Body of pancreas (tissue), 4 donors: ENCODE measurements around the gene CDH4. TPM values are rescaled to one million over a fixed set of nuclear protein-coding genes. Genes with fewer than 3 reads are reported as not detected.

Experiments used
- ATAC-seq: fragments of 150-250 bp; one replicate; pipeline ENCODE4 v1.9.1; 2016
- DNase-seq, 4 donors: peaks; one replicate each; pipeline ENCODE4 v3.0.0-alpha.2; 2019
- H3K27ac ChIP-seq, 4 donors: fragments of 200-600 bp; sonication (generic); 1 replicate in 3 of 4; 2 replicates in 1 of 4; pipeline versions ENCODE4 v1.5.1 to v1.6.1; 2016 to 2019; ENCODE audit warnings: mild to moderate bottlenecking in 1 of 4, mixed read lengths in 1 of 4, moderate library complexity in 1 of 4
- H3K27me3 ChIP-seq, 2 donors: fragments of 200-600 bp; sonication (generic); one replicate each; pipeline ENCODE4 v1.6.0; 2016; ENCODE audit warnings: mild to moderate bottlenecking in 1 of 2
- H3K36me3 ChIP-seq, 2 donors: fragments of 200-600 bp; sonication (generic); replicated peaks in 1 of 2; 2 replicates each; pipeline ENCODE4 v1.5.1; 2016; ENCODE audit warnings: low read depth in 2 of 2; ENCODE audit not compliant: insufficient read depth in 1 of 2
- H3K4me1 ChIP-seq: fragments of 200-600 bp; sonication (generic); one replicate; pipeline ENCODE4 v1.6.0; 2016
- H3K4me3 ChIP-seq, 2 donors: fragments of 200-600 bp; sonication (generic); 1 replicate in 1 of 2; 2 replicates in 1 of 2; pipeline ENCODE4 v1.5.1; 2016 to 2019
- H3K9me3 ChIP-seq, 3 donors: fragments of 200-600 bp; sonication (generic); 1 replicate in 2 of 3; 2 replicates in 1 of 3; pipeline ENCODE4 v1.5.1; 2016
- POLR2A ChIP-seq, 3 donors: fragments of 450-650 bp; IDR thresholded peaks; one replicate each; pipeline ENCODE4 v1.6.1; 2016; ENCODE audit warnings: antibody characterized with exemption in 3 of 3, mild to moderate bottlenecking in 2 of 3
- WGBS, 2 donors: methylation state at CpG; one replicate each; pipeline ENCODE4 v1.1.5; 2017; 5-methylcytosine and 5-hydroxymethylcytosine counted together
- intact Hi-C: fragments of 100-400 bp; cut with DNase I; formaldehyde crosslinking; loops from one replicate; pipeline ENCODE4 v1.15.1; 2023
- total RNA-seq, 2 donors: library from RNA; depleted of rRNA; stranded (reverse); fragments of >200 nt; gene quantifications; one replicate each; pipeline ENCODE4 v1.1.0, GENCODE V29; 2016
- TF ChIP-seq, protein P1 (sequence below), 7 experiments: fragments of 450-650 bp in 4 of 7; fragments of 200-600 bp in 3 of 7; sonication (generic) in 3 of 7; IDR thresholded peaks; one replicate each; pipeline ENCODE4 v1.5.1; 2016 to 2019; ENCODE audit warnings: antibody characterized with exemption in 7 of 7

CDH4 gene
- total RNA-seq, 2 donors from 2014 or later: 0.33 to 0.52 TPM

DNA sequence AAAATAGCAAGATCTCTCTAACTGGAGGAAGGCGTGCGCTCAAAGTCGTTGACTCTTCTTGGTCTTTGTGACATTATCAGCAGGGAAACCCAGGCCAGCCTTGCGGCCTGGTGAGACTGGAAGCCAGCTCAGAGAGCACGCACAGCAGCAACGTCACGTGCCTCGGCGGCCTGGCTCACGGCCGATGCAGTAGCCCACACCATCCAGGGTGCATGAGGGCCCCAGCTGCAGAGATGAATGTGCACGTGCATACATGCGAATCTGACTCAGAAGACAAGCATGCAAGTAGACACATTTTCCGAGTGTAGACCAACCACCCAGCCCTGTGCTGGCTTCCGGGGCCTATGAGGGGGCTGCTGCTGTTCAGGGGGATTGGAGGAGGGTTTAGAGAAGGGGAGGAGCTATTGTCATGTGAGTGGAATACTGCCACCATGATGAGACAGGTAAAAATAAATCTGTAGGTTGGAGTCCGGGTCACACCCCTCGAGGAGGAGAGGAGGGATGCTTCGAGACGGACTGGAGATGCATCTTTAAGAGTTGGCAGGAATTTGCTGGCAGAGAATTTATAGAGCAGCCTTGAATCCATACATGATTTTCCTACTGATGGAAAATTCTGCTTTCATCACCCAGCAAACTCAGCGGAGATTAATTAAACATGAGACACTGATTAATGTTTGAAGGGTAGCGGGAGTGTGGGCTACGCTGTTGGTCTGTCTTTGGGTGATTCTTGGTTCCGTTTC, 388.2 kb downstream of the CDH4 start:
- no peaks in the 10 kb centered on the region for H3K36me3 ChIP-seq
- no peak for DNase-seq
- H3K4me3 ChIP-seq: no peak overlapping the region
- no peak overlapping the region for H3K27ac ChIP-seq
- H3K9me3 ChIP-seq: no peaks in the 10 kb centered on the region
- ATAC-seq: no peak
- H3K4me1 ChIP-seq: no peaks in the 10 kb centered on the region
- no peak for TF ChIP-seq POLR2A (IDR thresholded peaks at IDR 0.05)
- TF ChIP-seq, protein P1, sequence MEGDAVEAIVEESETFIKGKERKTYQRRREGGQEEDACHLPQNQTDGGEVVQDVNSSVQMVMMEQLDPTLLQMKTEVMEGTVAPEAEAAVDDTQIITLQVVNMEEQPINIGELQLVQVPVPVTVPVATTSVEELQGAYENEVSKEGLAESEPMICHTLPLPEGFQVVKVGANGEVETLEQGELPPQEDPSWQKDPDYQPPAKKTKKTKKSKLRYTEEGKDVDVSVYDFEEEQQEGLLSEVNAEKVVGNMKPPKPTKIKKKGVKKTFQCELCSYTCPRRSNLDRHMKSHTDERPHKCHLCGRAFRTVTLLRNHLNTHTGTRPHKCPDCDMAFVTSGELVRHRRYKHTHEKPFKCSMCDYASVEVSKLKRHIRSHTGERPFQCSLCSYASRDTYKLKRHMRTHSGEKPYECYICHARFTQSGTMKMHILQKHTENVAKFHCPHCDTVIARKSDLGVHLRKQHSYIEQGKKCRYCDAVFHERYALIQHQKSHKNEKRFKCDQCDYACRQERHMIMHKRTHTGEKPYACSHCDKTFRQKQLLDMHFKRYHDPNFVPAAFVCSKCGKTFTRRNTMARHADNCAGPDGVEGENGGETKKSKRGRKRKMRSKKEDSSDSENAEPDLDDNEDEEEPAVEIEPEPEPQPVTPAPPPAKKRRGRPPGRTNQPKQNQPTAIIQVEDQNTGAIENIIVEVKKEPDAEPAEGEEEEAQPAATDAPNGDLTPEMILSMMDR (IDR thresholded peaks at IDR 0.05): no peak
- no peaks in the 10 kb centered on the region for H3K27me3 ChIP-seq
- intact Hi-C loops: no loop called here
- WGBS, 2 donors: 62 to 65% methylated on average over 16 to 23 of the region's 23 CpGs

DNA sequence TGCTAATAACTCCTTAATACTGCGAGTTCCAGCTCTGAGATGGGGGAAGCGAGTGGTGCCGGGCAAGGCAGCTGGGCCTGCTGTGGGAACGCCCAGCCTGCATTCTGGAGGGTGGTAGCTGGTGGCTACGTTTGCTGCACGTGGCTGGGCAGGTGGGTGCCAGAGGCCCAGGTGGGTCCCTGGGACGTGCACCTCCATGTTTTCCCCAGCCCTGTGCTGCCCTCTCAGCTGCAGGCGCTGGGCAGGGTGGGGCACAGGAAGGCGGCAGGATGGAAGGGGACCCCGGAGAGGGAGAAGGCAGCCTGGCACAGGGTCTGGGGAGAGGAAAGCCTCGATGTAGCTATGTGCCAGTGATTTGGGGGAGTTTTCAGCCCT, 388.8 kb downstream of the CDH4 start:
- Histone ChIP-seq H3K27ac (no peak overlapping the region), H3K27me3 (no peaks in the 10 kb centered on the region), H3K4me3 (no peak overlapping the region), H3K9me3 (no peaks in the 10 kb centered on the region), H3K36me3 (no peaks in the 10 kb centered on the region), H3K4me1 (no peaks in the 10 kb centered on the region)
- 58 to 74% methylated on average over 9 to 11 of the region's 11 CpGs for WGBS, 2 donors
- TF ChIP-seq, protein P1 (IDR thresholded peaks at IDR 0.05): no peak
- TF ChIP-seq POLR2A (IDR thresholded peaks at IDR 0.05): no peak
- DNase-seq (no peak), ATAC-seq (no peak)
- intact Hi-C loops: no loop called here

DNA sequence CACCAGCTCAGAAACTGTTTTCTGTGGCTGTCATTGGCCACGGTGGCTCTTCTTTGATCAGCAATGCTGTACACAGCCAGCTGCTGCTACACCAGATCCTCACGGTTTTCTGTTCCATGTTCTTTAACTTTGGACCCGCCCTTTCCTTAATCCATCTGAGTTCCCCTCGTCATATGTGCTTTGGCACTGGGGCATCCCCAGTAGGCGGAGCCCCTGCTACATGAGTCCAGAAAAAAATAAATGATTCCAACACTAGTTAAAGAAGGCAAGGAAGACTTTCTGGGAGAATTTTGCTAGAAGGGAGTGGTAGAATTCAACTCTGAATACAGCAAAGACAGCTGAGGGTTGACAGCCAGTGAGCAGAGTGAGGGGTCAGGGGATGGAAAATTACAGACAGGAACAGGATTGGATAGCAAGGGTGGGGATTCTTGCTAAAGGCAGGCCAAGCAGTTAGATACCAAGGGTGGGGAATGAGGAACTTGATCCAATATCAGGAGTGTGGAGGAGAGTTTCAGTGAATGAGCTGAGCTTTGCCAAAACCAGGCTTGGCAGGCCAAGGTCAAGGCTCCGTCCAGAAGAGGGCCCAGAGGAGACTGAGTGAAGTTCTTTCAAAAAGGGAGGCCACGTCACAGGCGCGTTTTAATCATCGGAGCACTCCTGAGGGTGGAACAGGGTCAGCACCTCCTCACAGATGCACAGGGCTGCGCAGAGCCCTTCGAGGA, 391.8 kb downstream of the CDH4 start:
- ATAC-seq: no peak
- no peaks in the 10 kb centered on the region for H3K36me3 ChIP-seq
- WGBS, 2 donors: 57 to 63% methylated on average over 12 of the region's 12 CpGs
- H3K27ac ChIP-seq: no peak overlapping the region
- H3K9me3 ChIP-seq: no peaks in the 10 kb centered on the region
- H3K27me3 ChIP-seq: no peaks in the 10 kb centered on the region
- DNase-seq: no peak
- intact Hi-C loops: no loop called here
- no peak overlapping the region for H3K4me3 ChIP-seq
- no peaks in the 10 kb centered on the region for H3K4me1 ChIP-seq
- TF ChIP-seq, protein P1 (IDR thresholded peaks at IDR 0.05): no peak
- no peak for TF ChIP-seq POLR2A (IDR thresholded peaks at IDR 0.05)

DNA sequence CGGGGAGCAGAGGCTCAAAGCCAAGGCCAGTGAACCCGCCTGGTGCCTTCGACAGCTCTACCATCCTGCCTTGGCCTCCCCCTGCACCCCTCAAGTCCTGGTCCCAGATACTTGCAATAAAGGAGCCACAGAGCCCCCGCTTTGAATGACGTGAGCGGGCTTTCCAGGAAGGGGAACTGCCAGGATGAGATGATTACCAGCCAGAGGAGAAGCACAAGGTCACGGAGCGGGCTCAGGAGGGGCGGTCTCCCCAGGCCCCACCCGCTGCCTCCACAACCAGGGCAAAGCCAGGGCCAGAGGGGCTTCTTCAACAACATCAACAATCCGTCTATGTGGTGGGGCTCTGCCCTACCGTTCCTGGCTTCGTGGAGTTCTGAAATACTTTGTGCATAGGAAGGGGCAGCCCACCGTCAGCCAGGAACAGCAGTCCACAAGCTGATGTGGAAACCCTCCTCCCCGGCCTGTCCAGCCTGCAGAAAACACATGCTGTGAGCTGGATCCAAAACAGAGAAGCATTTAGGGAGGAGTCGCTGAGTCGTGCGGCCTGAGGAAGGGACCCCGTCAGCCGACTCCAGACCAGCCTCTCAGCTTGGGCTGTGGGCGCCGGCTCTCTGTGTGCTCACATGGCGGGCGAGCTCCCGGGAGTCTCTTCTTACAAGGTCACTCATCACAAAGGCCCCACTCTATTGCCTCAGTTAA, 392.5 kb downstream of the CDH4 start:
- Histone ChIP-seq H3K36me3 (no peaks in the 10 kb centered on the region), H3K27ac (no peak overlapping the region), H3K4me1 (no peaks in the 10 kb centered on the region), H3K27me3 (no peaks in the 10 kb centered on the region), H3K9me3 (no peaks in the 10 kb centered on the region), H3K4me3 (no peak overlapping the region)
- TF ChIP-seq POLR2A (IDR thresholded peaks at IDR 0.05): no peak
- TF ChIP-seq, protein P1 (IDR thresholded peaks at IDR 0.05): no peak
- ATAC-seq: no peak
- DNase-seq: no peak
- 47 to 56% methylated on average over 19 to 24 of the region's 25 CpGs for WGBS, 2 donors
- intact Hi-C loops: no loop called here
